ENCODE data around the gene TINAG.

TINAG gene

DNA sequence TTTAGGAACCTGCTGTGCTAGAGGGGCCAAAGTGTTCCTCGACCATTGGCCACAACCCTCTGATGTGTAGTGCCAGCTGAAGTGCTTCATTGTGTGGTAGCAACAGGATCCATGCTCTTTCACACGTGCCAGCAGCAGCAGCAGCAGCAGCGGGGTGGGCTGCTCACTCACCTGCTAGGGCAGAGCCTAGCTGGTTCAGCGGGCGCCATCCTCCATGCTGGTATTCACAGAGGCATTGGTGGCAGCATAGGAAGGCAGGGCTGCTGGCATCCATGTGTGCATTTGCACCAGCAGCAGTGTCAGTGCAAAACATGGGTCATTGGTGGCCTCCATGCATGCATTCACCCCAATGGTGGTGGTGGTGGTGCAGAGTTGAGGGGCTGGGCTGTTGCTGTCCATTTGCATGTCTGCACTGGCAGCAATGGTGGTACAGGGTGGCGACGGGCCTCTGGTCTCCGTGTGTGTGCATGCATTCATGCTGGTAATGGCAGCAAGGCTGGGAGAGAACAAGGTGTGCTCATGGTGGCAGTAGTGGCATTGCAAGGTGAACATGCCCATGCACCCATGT, 13.2 kb upstream of the TINAG start:
- Histone ChIP-seq H3K4me3 (IDR thresholded peaks at IDR 0.05; ENCODE audit: insufficient read depth, low read depth, low read length) (no peak overlapping the region), H3K27ac (no peak overlapping the region), H4K20me1 (ENCODE audit: insufficient read depth) (no peaks in the 10 kb centered on the region), H3K36me3 (ENCODE audit: insufficient read depth) (no peaks in the 10 kb centered on the region), H3K9ac (no peak overlapping the region), H3K4me2 (no peak overlapping the region), H2AFZ (ENCODE audit: low read depth) (no peak overlapping the region), H3K27me3 (ENCODE audit: insufficient read depth, low read depth) (no peaks in the 10 kb centered on the region), H3K4me1 (ENCODE audit: low read depth, poor library complexity, severe bottlenecking) (no peaks in the 10 kb centered on the region), H3K79me2 (ENCODE audit: insufficient read depth, low read depth) (no peaks in the 10 kb centered on the region)
- TF ChIP-seq, protein P1, sequence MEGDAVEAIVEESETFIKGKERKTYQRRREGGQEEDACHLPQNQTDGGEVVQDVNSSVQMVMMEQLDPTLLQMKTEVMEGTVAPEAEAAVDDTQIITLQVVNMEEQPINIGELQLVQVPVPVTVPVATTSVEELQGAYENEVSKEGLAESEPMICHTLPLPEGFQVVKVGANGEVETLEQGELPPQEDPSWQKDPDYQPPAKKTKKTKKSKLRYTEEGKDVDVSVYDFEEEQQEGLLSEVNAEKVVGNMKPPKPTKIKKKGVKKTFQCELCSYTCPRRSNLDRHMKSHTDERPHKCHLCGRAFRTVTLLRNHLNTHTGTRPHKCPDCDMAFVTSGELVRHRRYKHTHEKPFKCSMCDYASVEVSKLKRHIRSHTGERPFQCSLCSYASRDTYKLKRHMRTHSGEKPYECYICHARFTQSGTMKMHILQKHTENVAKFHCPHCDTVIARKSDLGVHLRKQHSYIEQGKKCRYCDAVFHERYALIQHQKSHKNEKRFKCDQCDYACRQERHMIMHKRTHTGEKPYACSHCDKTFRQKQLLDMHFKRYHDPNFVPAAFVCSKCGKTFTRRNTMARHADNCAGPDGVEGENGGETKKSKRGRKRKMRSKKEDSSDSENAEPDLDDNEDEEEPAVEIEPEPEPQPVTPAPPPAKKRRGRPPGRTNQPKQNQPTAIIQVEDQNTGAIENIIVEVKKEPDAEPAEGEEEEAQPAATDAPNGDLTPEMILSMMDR (conservative IDR thresholded peaks at IDR 0.05; ENCODE audit: low read depth, low read length), result no peak

DNA sequence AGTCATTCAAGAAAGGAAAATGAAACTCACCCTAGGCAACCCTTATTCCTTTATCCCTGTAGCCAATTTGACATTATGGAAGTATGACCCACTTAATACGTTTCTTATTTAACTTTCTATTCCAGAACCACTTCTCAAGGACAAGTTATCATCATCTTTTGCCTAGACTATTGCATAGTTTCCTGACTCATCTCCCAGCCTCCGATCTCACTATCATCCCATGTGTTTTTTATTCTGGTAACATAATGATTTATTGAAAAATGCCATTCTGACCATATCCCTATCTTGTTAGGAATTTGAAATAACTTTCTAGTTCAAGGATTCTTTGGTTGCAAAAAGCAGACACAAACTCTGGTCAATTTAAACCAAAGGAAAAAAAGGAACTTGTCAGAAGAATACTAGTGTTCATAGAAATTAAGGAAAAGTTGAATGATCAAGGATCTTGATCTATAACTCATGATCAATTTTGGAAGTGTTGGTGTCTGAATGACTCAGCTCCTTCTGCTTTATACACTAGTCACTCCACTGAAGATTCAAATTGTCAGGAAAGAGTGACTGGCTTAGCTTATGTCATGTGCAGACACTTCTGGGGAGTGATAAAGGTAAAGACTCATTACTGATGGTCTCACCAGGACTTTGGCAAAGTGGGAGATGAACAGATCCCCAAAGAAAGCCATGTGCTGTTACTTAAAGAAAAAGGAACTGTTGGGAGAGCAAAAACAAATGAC, 8.5 kb upstream of the TINAG start:
- H3K79me2 ChIP-seq (ENCODE audit: insufficient read depth, low read depth), result no peaks in the 10 kb centered on the region
- H4K20me1 ChIP-seq (ENCODE audit: insufficient read depth), result no peaks in the 10 kb centered on the region
- H3K4me1 ChIP-seq (ENCODE audit: low read depth, poor library complexity, severe bottlenecking), result no peaks in the 10 kb centered on the region
- no peaks in the 10 kb centered on the region for H3K27me3 ChIP-seq (ENCODE audit: insufficient read depth, low read depth)
- no peak overlapping the region for H3K9ac ChIP-seq
- no peak overlapping the region for H3K27ac ChIP-seq
- no peaks in the 10 kb centered on the region for H3K36me3 ChIP-seq (ENCODE audit: insufficient read depth)
- no peak overlapping the region for H2AFZ ChIP-seq (ENCODE audit: low read depth)
- TF ChIP-seq, protein P1 (conservative IDR thresholded peaks at IDR 0.05; ENCODE audit: low read depth, low read length), result no peak
- no peak overlapping the region for H3K4me3 ChIP-seq (IDR thresholded peaks at IDR 0.05; ENCODE audit: insufficient read depth, low read depth, low read length)
- H3K4me2 ChIP-seq, result no peak overlapping the region

DNA sequence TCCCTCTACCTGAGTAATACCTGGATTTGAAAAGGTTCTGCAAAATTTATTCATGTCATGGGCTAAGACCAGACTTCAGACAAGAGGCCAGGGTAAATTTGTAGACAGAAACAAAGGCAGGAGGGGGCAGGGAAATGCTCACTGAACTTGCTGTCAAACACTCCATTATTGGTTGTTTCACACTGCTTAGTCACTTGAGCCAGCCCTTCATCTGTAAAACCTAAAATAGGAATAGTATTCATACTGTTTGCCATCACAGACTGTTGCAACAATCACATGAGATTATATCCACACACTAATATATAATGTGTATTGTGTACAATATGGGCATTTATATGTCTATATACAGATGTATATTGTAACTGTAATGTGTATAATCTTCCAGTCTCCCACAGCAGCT, 6.5 kb upstream of the TINAG start:
- Histone ChIP-seq H3K4me1 (ENCODE audit: low read depth, poor library complexity, severe bottlenecking) (no peaks in the 10 kb centered on the region), H3K9ac (no peak overlapping the region), H3K4me3 (IDR thresholded peaks at IDR 0.05; ENCODE audit: insufficient read depth, low read depth, low read length) (no peak overlapping the region), H2AFZ (ENCODE audit: low read depth) (no peak overlapping the region), H3K27me3 (ENCODE audit: insufficient read depth, low read depth) (no peaks in the 10 kb centered on the region), H3K36me3 (ENCODE audit: insufficient read depth) (no peaks in the 10 kb centered on the region), H3K27ac (no peak overlapping the region), H3K4me2 (no peak overlapping the region), H4K20me1 (ENCODE audit: insufficient read depth) (no peaks in the 10 kb centered on the region), H3K79me2 (ENCODE audit: insufficient read depth, low read depth) (no peaks in the 10 kb centered on the region)
- TF ChIP-seq, protein P1 (conservative IDR thresholded peaks at IDR 0.05; ENCODE audit: low read depth, low read length), result no peak

DNA sequence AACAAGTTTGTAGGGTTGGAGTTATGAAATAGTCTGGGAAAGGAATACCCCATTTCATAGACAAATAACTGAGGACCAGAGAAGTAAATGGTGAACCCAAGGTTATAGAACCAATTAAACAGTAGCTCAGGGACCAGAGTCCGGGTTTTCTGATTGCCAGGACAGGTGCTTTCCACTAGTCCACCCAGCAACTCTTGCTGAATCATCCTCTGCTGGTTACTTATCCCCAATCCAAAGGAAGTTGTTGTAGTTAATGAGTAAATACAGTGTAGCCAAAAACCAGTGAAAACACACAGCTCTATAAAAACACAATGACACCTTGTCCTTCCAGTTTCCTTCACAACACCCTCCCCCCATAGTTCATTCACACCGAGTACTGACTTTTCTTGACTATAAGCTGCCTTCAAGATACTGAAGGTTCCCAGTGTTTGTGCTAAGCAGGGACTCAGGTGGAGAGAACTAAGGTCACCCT, 766 bp upstream of the TINAG start:
- no peak overlapping the region for H3K4me2 ChIP-seq
- H3K4me1 ChIP-seq (ENCODE audit: low read depth, poor library complexity, severe bottlenecking), result no peaks in the 10 kb centered on the region
- no peaks in the 10 kb centered on the region for H3K27me3 ChIP-seq (ENCODE audit: insufficient read depth, low read depth)
- TF ChIP-seq, protein P1 (conservative IDR thresholded peaks at IDR 0.05; ENCODE audit: low read depth, low read length), result no peak
- no peak overlapping the region for H2AFZ ChIP-seq (ENCODE audit: low read depth)
- H3K9ac ChIP-seq, result no peak overlapping the region
- no peaks in the 10 kb centered on the region for H3K79me2 ChIP-seq (ENCODE audit: insufficient read depth, low read depth)
- no peak overlapping the region for H3K4me3 ChIP-seq (IDR thresholded peaks at IDR 0.05; ENCODE audit: insufficient read depth, low read depth, low read length)
- no peaks in the 10 kb centered on the region for H3K36me3 ChIP-seq (ENCODE audit: insufficient read depth)
- H4K20me1 ChIP-seq (ENCODE audit: insufficient read depth), result no peaks in the 10 kb centered on the region
- H3K27ac ChIP-seq, result no peak overlapping the region

All from KMS-11 (cell line).